NOMO-1 treated with dmso at 0.1 percent for 144 hours (cell line): ENCODE measurements around the gene EXOC6B.

ENCODE experiments used
- DNase-seq: peaks from one replicate; lab custom pipeline; 2025; ENCODE audit not compliant: unreplicated experiment; lab: John Stamatoyannopoulos, UW

EXOC6B gene

GRCh38 chr2:72793798-72794440 is 31.9 kb downstream of the EXOC6B start:
- DNase-seq, result no peak

GRCh38 chr2:72789241-72789640 is 36.6 kb downstream of the EXOC6B start:
- no peak for DNase-seq

GRCh38 chr2:72788756-72789155 is 37.1 kb downstream of the EXOC6B start:
- no peak for DNase-seq

- no peak for DNase-seq
Observed at GRCh38 chr2:72785517-72785916, 40.3 kb downstream of the EXOC6B start.

- DNase-seq, result no peak
Observed at GRCh38 chr2:72782520-72782919, 43.3 kb downstream of the EXOC6B start.

- no peak for DNase-seq
Observed at GRCh38 chr2:72781480-72781879, 44.4 kb downstream of the EXOC6B start.

GRCh38 chr2:72780477-72780876 is 45.4 kb downstream of the EXOC6B start:
- no peak for DNase-seq

GRCh38 chr2:72779495-72779894 is 46.3 kb downstream of the EXOC6B start:
- DNase-seq, result no peak

- DNase-seq, result no peak
Observed at GRCh38 chr2:72778410-72778809, 47.4 kb downstream of the EXOC6B start.

- peak; percentile 19 for DNase-seq
Observed at GRCh38 chr2:72770879-72771461, 54.9 kb downstream of the EXOC6B start.

GRCh38 chr2:72765997-72766609 is 59.7 kb downstream of the EXOC6B start:
- DNase-seq, result no peak

- no peak for DNase-seq
Observed at GRCh38 chr2:72762276-72762675, 63.6 kb downstream of the EXOC6B start.

- DNase-seq, result no peak
Observed at GRCh38 chr2:72759755-72760154, 66.1 kb downstream of the EXOC6B start.

GRCh38 chr2:72757177-72757775 is 68.6 kb downstream of the EXOC6B start:
- DNase-seq, result no peak

- DNase-seq, result no peak
Observed at GRCh38 chr2:72755647-72756423, 70.0 kb downstream of the EXOC6B start.

- DNase-seq, result no peak
Observed at GRCh38 chr2:72754628-72755320, 71.1 kb downstream of the EXOC6B start.

- DNase-seq, result no peak
Observed at GRCh38 chr2:72750977-72751639, 74.7 kb downstream of the EXOC6B start.

- DNase-seq, result no peak
Observed at GRCh38 chr2:72750466-72750865, 75.4 kb downstream of the EXOC6B start.

GRCh38 chr2:72747344-72747743 is 78.5 kb downstream of the EXOC6B start:
- DNase-seq, result no peak

- no peak for DNase-seq
Observed at GRCh38 chr2:72745679-72746368, 80.0 kb downstream of the EXOC6B start.
